ENCODE measurements around the gene ELL2.
"Not testable (repeated sequence)": the region's sequence is repeated elsewhere in the genome, so short reads cannot be mapped to it uniquely, and the experiment has no call there.

Gene ELL2

GRCh38 chr5:95874246-95874645, 87.4 kb downstream of the ELL2 start:
- no peak for DNase-seq

- DNase-seq: no peak
Measured at GRCh38 chr5:95873351-95873750, 88.3 kb downstream of the ELL2 start.

GRCh38 chr5:95872346-95873268, 89.0 kb downstream of the ELL2 start:
- no peak for DNase-seq

- DNase-seq: no peak
Measured at GRCh38 chr5:95871146-95871806, 90.4 kb downstream of the ELL2 start.

GRCh38 chr5:95870105-95870672, 91.5 kb downstream of the ELL2 start:
- DNase-seq: no peak

- not testable (repeated sequence) for DNase-seq
Measured at GRCh38 chr5:95869173-95869855, 92.3 kb downstream of the ELL2 start.

GRCh38 chr5:95868136-95868535, 93.5 kb downstream of the ELL2 start:
- DNase-seq: no peak

- no peak for DNase-seq
Measured at GRCh38 chr5:95866435-95867040, 95.1 kb downstream of the ELL2 start.

- no peak for DNase-seq
Measured at GRCh38 chr5:95864944-95865504, 96.6 kb downstream of the ELL2 start.

- no peak for DNase-seq
Measured at GRCh38 chr5:95864456-95864855, 97.2 kb downstream of the ELL2 start.

GRCh38 chr5:95863383-95863757, 98.3 kb downstream of the ELL2 start:
- no peak for DNase-seq

GRCh38 chr5:95862671-95863382, 98.8 kb downstream of the ELL2 start:
- DNase-seq: no peak

- no peak for DNase-seq
Measured at GRCh38 chr5:95861864-95862561, 99.6 kb downstream of the ELL2 start.

- DNase-seq: no peak
Measured at GRCh38 chr5:95861221-95861863, 100.3 kb downstream of the ELL2 start.

GRCh38 chr5:95859661-95860060, 102.0 kb downstream of the ELL2 start:
- no peak for DNase-seq

GRCh38 chr5:95858661-95859595, 102.7 kb downstream of the ELL2 start:
- peak; percentile 46 for DNase-seq

- no peak for DNase-seq
Measured at GRCh38 chr5:95858023-95858461, 103.6 kb downstream of the ELL2 start.

- DNase-seq: no peak
Measured at GRCh38 chr5:95857185-95857945, 104.3 kb downstream of the ELL2 start.
